GM19238 (cell line): ENCODE results near the gene P2RX1.

Experiments used
- DNase-seq: peaks from one replicate; pipeline ENCODE4 v3.0.0; 2011; ENCODE audit warnings: low spot score; ENCODE audit not compliant: insufficient read length

The P2RX1 gene

DNA sequence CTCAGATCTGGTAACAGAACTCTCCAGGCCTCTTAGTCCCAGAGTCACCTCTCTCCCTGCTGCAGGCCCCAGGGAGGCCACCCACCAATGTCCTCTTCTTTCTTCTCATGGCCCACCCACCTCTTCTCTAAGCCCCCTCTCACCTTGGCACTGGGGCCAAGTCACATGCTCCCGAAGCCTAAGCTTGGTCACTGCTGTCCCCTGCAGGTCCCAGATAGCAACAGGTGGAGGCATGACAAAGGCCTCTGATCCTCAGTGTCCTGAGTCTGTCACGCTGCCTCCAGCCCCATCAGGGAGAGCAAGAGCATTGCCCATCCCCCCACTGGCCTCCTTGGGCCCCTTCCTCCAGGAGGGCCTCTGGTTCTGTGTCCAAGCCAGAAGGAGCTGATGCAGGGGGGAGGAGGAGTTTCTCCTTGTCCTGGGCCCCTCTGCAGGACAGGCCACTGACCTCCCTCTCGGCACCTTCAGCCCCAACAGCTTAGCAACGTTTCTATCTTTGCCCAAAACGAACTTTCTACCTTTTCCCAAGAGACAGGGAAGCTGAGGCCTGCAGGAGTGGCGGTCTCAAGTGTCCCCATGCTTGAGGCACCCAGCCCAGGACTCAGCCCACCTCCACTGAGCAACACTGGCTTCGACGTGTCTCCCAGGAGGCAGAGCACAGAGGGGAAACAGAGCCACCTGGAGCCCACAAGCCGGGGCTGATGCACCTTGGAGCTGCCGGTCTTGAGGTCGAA is 8.6 kb downstream of the P2RX1 start:
- no peak for DNase-seq

DNA sequence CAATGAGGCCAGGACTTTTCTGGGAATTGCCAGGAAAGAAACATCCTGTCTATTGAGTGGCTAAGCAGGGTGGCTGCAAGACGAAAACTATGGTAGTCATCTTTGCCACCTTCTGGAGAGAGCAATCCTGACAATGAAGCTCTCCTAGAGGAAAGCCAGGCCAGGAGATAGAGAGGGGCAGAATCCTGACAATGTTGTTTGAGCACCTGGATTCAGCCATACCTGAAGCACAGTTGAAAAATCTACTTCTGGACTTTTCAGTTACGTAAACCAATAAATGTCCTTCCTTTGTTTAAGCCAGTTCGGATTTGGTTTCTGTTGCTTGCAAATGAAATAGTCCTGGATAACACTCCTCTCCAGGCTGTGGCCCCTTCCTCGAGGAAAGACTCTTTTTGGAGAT is 9.4 kb downstream of the P2RX1 start:
- no peak for DNase-seq

DNA sequence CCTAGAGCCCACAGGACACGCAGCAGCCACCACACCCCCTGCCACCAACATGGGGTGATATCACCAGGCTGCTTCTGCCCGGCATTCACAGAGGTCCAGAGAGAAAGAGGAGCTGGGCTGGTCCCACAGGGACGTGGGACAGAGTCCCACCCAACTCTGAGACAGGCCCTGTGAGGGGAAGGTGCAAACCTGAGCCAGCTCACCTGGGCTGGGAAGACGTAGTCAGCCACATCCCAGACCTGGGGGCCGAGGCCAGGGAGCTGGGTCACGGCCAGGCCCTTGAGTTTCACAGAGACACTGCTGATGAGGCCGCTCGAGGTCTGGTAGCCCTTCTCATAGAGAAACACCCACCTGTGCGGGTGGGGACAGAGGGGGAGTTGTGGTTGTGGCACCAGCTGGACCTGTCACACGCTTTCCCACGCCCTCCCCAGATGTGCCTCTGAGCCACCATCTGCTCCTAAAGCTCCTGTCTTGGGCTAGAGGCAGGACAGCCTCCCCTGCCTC is 11.2 kb downstream of the P2RX1 start:
- DNase-seq: no peak

DNA sequence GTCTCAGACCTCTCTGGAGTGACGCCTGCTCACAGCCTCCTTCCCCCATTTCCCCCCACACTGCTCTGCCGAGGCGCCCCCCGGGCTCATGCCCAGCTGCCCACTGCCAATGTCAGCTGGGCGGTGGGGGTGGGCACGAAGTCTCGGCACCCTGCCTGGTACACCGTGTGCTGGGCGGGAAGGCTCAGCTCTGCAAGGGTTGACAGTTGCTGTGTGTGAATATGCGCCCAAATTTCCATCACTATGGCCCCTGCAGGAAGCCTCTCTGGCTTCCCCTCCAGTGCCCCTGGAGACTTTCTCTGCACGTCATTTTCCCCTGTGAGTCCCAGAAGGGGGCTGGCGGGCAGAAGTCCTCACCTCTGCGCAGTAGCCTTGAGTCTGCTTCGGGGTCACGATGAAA is 11.8 kb downstream of the P2RX1 start:
- DNase-seq: no peak

DNA sequence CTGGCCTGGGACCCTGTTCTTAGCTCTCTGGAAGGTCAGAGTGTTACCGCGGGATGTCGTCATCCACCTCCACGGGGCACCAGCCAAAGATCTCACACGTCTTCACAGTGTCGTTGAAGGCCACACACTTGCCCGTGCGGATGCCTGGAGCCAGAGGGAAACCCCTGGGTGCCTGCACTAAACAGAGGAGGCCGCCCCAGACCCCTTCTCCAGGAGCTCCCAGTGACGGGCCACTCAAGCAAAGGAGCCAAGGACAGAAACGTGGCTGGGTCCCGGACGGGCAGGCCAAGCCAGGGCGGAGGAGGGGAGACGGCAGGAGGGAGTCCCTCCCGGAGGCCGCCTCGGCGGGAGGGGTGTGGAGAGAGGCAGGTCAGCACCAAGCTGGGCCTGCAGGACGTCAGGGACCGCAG is 12.4 kb downstream of the P2RX1 start:
- DNase-seq: no peak

DNA sequence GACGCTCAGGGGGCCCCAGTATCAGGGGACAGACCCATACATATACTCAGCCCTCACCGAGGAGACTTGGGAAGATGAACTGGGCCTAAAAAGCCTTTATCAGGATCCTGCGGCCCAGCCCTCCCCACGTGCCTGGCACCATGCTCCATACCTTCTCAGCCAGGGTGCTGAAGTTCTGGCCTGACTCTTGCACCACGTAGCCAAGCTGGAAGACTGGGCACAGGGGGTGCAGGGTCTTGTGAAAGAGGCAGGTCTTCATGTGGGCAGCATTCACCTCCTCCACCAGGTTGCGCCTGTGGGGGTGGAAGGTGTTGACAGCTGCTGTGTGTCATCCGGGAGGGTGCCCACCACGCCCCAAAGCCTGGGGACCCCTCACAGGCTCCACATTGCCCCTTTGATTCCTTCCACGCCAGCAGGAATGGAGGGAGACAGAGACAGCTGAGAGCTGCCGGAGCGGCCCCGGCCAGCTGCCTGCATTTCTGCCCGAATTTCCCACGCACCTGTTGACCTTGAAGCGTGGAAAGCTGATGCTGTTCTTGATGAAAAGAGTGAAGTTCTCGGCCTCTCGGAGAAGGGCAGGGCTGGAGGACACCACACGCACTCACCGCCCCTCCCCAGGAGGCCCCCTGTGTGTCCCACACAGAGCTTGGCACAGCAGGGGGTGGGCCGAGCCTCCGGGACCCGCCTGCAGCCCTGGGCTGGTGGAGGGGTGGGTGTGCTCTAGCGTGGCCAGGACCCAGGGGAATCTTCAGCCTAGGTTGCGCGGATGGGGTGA is 13.0 kb downstream of the P2RX1 start:
- no peak for DNase-seq

DNA sequence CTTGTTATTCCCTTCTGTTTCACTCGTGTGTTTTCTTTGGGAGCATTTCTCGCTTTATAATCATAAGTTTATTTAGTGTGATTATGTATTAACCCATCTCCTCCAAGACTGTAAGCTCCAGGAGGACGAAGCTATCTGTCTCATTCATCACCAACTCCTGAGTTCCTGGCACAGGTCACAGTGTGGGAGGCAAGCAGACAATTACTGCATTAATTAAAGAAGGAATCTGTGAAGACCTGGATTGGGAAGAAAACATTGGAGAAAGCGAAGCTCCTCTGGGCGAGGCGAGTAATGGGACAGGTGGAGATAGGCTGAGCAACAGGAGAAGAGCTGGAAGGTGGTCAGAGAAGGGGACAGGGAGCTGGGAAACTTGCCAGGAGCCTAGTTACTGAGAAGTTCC is 15.6 kb downstream of the P2RX1 start:
- no peak for DNase-seq

DNA sequence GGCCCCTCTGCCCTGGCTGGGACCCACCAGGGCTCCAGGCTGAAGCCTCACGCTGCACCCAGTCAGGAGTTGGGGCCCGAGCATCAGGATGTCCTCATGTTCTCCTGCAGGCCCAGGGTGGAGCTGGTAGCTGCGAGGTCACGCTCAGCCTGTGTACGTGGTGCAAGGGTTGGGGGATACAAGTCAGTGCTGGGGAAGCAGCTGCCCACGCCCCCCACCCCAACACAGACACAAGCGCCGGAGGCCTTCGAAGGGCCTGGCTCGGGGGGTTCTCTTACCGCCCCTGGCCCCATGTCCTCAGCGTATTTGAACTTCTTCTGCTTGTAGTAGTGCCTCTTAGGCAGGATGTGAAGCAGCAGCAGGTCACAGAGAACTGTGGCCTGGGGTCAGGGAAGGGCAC is 18.5 kb downstream of the P2RX1 start:
- no peak for DNase-seq

DNA sequence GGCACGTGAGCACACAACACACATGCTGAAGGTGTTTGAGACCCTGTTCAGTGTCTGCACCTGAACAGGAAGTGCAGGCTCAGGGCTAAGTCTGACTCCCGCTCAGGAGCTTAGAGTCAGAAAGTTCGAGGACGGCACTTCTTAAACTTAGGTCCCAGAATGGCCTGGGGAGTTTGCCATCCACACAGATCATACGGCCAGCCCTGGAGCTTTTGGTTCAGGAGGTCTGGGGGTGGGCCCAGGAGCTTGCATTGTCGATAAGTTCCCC is 19.4 kb downstream of the P2RX1 start:
- DNase-seq: no peak

DNA sequence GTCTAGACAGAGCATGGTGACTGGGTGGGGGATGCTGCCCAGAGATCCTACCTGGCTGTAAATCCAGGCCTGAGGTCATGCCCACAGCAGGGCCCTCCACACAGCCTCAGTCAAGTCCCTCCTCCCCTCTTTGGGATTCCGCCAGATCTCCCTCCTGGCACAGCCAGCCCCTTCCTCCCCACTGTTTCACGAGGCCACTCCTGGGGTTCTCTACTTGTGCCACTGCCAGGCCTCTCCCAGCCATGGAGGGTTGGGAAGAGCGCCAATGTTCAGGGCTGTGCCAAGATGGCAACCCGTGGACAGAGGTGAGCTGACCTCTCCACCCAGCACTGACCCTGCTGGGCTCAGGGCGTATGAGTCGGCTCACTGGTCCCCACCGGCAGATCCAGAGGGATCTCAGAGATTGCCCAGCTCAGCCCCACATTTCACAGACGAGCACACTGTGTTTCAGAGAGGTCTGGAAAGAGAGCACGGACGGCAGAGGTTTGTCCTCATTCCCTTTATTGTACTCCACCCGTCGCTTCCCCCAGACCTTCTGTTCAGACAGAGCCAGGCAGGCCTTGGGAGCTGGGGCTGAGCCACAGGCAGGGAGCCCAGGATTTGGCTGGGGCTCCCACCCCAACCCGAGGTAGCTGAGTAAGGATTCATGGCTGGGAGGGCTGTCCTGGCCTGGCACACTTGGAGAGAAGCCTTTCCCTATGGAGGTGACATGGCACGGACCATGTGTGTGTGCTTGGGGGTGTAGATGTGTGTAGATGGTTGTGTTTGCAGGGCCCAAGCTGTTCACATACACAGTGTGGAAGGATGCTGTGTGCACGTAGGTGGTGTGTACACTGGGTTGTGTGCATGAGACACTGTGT is 19.9 kb downstream of the P2RX1 start:
- no peak for DNase-seq

DNA sequence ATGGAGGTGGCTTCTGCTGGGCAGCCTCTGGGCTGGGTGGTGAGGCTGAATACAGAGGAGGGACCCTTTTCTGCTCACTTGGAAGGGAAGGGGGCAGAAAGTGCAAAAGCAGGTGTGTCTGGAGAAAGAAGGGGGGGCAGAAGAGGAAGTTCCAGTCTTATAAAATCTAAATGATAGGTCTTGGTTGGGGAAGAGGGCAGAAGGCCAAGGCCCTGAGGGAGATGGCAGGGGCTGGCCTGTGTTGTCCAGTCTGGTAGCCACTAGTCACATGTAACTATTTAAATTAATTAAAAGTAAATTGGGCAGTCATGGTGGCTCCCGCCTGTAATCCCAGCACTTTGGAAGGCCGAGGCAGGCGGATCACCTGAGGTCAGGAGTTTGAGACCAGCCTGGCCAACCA is 20.9 kb downstream of the P2RX1 start:
- no peak for DNase-seq

DNA sequence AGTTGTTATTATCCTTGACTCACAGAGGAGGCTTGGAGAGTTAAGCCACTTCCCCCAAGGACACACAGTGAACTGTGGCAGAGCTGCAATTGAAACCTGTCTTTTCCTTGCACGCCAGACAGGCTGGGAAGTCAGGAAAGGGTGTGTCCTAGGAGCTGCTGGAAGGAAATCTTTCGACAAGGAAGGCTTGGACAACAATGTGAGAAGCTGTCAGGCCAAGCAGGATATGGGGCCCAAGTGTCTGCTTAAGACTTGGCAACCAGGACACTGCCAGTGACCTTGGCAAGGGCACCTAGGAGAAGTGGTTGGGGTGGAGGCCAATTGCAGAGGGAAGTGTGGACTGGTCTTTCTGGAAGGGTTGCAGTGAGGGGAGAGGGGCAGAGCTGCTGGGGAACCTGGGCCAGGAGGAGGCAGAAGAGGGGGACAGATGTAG is 21.3 kb downstream of the P2RX1 start:
- DNase-seq: no peak

DNA sequence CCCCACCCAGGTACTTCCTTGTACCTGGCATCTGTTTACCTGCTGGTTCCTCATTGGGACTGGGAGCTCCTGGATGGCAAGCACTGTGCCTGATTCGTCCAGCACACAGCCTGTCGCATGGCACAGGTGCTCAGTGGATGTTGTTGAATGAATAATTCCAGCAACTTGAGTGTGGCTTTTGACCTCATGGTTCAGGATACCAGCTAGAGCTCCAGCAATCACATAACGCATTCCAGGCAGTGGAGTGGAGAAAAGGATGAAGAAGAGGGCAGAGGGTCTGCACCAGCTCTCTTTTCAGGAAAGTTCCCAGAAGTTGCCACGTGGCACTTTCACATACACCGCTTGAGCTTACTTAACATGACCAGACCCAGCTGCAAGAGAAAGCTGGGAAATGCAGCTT is 22.1 kb downstream of the P2RX1 start:
- DNase-seq: no peak

DNA sequence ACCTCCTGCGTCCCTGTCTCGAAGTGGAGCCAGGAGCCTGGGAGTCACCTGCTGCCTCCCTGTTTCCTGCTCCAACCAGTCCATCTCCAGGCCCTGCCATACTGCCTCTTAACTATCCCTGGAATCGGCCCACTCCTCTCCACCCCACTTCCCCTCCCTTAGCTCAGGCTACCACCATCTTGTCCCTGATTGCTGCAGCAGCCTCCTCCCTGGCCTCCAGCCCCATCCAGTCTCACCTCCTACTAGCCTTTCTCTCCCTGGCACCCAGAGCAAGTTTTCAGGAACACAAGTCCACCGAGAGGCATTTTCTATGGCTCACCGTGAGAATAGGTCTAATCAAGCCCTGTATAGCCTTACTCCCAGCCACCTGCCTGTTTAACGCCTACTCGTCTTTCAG is 22.5 kb downstream of the P2RX1 start:
- DNase-seq: no peak

DNA sequence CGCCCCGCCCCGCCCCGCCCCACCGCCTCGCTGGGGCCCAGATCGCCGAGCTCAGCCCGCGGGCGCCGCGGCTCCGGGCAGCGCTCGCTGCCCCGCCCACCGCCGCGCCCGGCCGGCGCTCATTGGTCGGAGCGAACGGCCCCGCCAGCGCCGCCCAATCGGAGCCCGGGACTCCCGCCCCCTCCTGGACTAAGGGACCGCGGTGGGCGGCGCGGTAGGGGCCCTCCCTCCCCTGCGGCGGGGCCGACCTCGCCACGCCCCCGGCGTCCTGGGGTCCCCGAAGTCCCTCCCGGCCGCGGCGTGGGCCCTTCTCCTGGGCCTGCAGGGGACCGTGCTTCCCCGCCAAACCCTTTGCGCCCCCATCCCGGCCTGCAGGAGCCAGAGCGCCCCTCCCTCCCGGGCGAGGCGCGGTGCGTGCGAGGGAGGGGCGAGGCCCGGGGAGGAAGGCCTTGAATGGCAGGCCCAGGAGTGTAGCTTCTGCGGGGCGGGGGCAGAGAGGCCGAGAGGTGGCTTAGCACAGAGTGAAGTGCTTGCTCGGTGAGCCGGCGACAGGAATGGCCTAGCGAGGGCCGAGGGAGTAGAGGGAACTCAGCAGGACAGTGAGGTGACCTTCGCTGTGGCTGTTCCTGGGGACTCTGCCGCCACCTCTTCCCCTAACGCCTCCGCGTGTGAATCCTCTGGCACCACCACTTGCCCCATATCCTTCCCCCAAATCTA is 23.1 kb downstream of the P2RX1 start, which contains the start of gene CAMKK1:
Gene CAMKK1, minus strand, starts transcription at position 51 of the 717 bp plus-strand sequence. CDS start 7,366 bp downstream, outside the sequence.
- peak; percentile 99 for DNase-seq

DNA sequence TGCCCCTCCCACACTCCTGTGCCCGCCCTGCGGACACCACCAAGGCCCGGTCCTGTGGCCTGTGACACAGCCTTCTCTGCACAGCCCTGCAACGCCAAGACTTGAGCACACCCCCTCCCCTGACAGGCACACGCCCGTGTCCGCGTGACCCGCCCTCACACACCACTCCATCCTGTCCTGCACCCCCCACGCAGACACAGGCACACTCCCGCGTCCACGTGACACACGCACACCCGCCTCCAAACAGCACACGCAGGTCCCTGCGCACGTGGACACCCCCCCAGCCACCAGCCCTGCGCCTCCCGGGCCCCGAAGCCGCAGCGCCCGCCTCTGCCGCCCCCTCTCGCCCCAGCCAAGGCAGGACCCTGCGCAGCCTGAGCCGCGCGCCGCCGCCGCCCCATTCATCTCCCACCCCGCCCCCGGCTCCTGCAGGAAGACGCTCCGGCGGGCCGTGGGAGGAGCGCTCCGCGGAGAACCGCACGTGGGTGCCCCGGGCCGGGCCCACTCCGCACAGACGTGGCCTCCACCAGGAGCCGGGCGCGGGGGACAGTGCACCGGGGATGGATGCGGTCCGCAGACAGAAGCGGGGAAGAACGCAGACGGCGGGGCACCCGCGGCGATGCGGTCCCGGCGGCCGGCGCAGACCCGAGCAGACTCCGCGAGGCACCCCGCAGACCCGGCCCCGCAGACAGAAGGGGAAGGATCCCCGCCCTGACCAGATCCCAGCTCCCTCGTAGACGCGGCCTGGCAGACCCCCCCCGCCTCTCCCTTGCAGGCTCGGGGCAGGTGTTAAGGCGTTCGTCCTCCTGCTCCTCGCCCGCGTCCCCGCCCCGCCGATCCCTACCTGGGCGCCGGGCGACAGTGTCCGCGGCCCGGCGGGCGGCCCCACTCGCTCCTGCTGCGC is 23.9 kb downstream of the P2RX1 start:
- peak; percentile 52 for DNase-seq

DNA sequence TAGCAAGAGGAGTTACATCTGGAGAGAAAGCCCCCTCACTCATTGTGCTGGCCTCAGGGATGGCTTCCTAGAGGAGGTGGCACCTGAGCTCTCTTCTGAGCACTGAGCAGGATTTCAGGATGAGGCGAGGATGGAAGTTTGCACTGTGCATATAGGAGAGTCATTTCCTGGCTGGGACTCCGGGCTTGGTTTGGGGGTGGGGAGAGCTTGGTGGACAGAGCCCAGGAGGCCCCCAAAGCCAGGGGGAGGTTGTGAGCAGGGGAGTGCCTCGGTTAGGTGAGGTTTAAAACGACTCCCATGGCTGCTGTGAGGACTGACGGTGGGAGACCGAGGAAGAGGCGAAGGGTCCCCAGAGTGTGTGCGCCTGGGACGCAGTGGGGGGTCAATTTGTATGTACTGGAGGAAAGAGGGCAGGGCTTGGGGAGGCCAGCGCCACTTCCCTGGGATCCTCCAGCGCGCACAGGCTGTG is 24.6 kb downstream of the P2RX1 start:
- DNase-seq: no peak

DNA sequence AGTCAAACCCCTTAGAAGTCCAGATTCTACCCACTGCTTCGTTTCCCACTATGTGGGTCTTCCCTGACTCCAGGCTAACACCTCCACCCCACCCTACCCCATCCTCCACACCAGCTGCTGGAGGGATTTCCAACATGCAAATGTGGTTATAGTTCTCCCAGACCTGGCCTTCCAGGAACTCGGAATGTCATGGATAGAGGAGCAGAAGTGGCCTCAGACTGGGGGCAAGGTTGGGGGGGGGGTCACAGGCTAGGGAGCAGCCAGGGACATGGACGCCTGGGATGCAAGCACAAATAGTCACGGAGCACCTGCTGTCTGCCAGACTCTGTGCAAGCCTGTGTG is 25.4 kb downstream of the P2RX1 start:
- DNase-seq: no peak

DNA sequence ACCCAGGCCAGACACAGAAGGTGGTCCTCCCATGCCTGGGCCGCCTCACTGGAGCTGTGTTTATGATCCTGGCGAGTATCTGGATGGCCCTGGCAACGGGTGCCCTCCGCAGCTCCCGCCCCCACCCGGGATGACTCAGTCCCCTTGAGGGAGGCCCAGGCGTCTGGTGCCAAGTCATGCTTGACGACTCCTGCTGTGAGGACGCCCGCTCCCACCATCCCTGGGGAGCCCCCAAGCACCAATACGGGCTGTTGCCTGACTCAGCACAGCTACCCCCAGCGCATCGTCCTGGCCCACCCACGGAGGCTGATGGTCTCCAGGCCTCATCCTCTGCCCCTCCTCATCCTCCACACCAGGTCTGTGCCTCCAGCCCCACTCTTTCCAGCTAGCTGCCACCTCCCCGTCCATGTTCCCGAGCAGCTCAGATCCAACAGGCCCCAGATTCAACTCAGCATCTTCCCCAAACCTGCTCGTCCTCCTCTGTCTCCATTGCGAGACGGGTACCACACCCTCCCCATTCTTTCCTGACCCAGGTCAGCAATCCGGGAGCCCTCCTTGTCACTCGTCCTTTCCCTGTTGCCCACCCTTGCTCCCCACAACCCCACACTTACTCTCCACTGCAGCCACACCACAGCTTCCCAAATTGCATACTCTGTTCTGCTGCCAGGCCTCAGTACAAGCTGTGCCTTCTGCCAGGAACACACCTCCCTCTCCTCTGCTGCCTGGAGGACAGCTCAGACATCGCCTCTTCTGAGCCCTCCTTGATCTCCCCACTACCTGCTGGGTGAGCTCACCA is 26.0 kb downstream of the P2RX1 start:
- DNase-seq: no peak
